ENCODE data around the gene ACAA1. TPM values are rescaled to one million over a fixed set of nuclear protein-coding genes. Genes with fewer than 3 reads are reported as not detected.

ACAA1 gene
- total and polyA plus RNA-seq, 2 of the 4 experiments (the other 2 are of a cell fraction) = 30.8 to 62.4 TPM

DNA sequence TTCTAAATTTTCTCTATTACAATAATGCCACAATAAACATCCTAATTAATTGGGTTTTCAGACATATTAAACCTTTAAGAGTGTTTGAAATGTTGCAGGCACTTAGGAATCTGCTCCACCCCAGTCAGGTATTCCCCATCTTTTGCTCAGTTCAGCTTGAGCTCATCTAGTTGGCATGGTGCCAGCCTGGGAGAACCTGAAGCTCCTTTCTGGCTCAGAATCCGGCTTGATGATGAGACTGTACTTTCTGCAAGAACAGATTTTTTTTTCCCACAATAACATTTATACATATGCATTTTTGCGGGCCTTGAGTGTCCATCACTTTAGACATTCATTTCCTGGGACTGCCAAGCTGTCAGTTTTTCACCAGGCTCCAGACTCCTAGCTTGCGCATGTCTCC, 20.7 kb upstream of the ACAA1 start:
- CTCF ChIA-PET = no interaction called here

More for the DNA sequence above, 20.7 kb upstream of the ACAA1 start:
- intact Hi-C loops (cut with micrococcal nuclease) = no loop called here
- in situ Hi-C loops (cut with MboI; ENCODE audit: low sequenced_read_pairs) = no loop called here
- dilution Hi-C loops (cut with HindIII; ENCODE audit: low sequenced_read_pairs, unreplicated experiment) = no loop called here
- no peak overlapping the region for H2BK5ac ChIP-seq (ENCODE audit: low read depth, low read length, poor library complexity, severe bottlenecking)
- H2AFZ ChIP-seq (replicated peaks; ENCODE audit: low read length, poor library complexity) = no peak overlapping the region
- WGBS, 2 experiments (ENCODE audit: extremely low coverage in 2 of 2, insufficient read length in 1 of 2) = 57% methylated on average over 1 of the region's 3 CpGs; no CpG with 5 or more reads in 1 of the 2 experiments
- no peak overlapping the region for H2BK15ac ChIP-seq (ENCODE audit: low read depth, low read length)
- no peaks in the 10 kb centered on the region for H4K20me1 ChIP-seq (ENCODE audit: insufficient read depth, low read length)
- no peaks in the 10 kb centered on the region for H3K27me3 ChIP-seq (ENCODE audit: control insufficient read depth, insufficient read depth, low read length)
- no peaks in the 10 kb centered on the region for H3K9me1 ChIP-seq (ENCODE audit: insufficient read depth, low read length)
- no peak overlapping the region for H2AK5ac ChIP-seq (ENCODE audit: low read depth, low read length)
- H4K8ac ChIP-seq (ENCODE audit: low read depth in 2 of 2, low read length in 2 of 2) = no peak overlapping the region
- H2BK20ac ChIP-seq (ENCODE audit: low read depth, low read length) = no peak overlapping the region
- DNase-seq (no peak), ATAC-seq (ENCODE audit: low read depth) (no peak)
- POLR2A ChIA-PET (ENCODE audit: unreplicated experiment) = interaction anchor here (0.5 to 1.0 kb wide), 2 partner anchors 20 to 221 kb away, joined by 3 to 6 read pairs; partner anchors contain the start of gene ACAA1
- H3K4me2 ChIP-seq (ENCODE audit: low read depth, low read length) = no peak overlapping the region
- no peak overlapping the region for H3K18ac ChIP-seq (ENCODE audit: low read depth, low read length)
- BruUV-seq (replicated peaks) = no TSS peak
- no peak for TF ChIP-seq SMC3 (IDR thresholded peaks at IDR 0.05; ENCODE audit: low read depth, low read length)
- TF ChIP-seq CEBPB (IDR thresholded peaks at IDR 0.05; ENCODE audit: low read depth, low read length) = no peak
- no peak for TF ChIP-seq USF2 (IDR thresholded peaks at IDR 0.05; ENCODE audit: low read depth, low read length)
- TF ChIP-seq POLR2A (IDR thresholded peaks at IDR 0.05; ENCODE audit: low read depth, low read length) = no peak
- TF ChIP-seq RAD21 (IDR thresholded peaks at IDR 0.05; ENCODE audit: low read length) = no peak
- TF ChIP-seq BHLHE40 (IDR thresholded peaks at IDR 0.05; ENCODE audit: low read depth, low read length) = no peak
- TF ChIP-seq FOS (IDR thresholded peaks at IDR 0.05; ENCODE audit: low read depth, low read length) = no peak
- TF ChIP-seq MXI1 (IDR thresholded peaks at IDR 0.05; ENCODE audit: borderline replicate concordance, low read depth, low read length) = no peak
- TF ChIP-seq CHD1 (IDR thresholded peaks at IDR 0.05; ENCODE audit: low read depth, low read length) = no peak
- TF ChIP-seq NFE2L2 (IDR thresholded peaks at IDR 0.05; ENCODE audit: low read depth, low read length) = no peak
- no peak for TF ChIP-seq RFX5 (IDR thresholded peaks at IDR 0.05; ENCODE audit: low read depth, low read length)
- no peak overlapping the region for H3K9ac ChIP-seq (ENCODE audit: low read depth, low read length)
- H2AK9ac ChIP-seq (replicated peaks; ENCODE audit: low read depth, low read length, poor library complexity) = no peak overlapping the region
- no peaks in the 10 kb centered on the region for H3K36me3 ChIP-seq (ENCODE audit: control insufficient read depth, insufficient read depth, low read length)
- no peak overlapping the region for H4K91ac ChIP-seq (ENCODE audit: insufficient read depth, low read depth, low read length)
- no peak overlapping the region for H3K56ac ChIP-seq (ENCODE audit: extremely low read depth, insufficient read depth, low read length)
- H3K27ac ChIP-seq (ENCODE audit: insufficient read depth, low read length) = no peak overlapping the region
- H3K4me3 ChIP-seq (ENCODE audit: insufficient read depth, low read depth, low read length) = no peak overlapping the region
- no peaks in the 10 kb centered on the region for H3K4me1 ChIP-seq (ENCODE audit: control insufficient read depth, insufficient read depth, low read length)
- no peak overlapping the region for H3K4ac ChIP-seq (ENCODE audit: low read depth, low read length)
- no peak overlapping the region for H4K5ac ChIP-seq (ENCODE audit: low read depth, low read length)
- no peak overlapping the region for H3K23ac ChIP-seq (ENCODE audit: low read depth, low read length)
- no peak overlapping the region for H2BK120ac ChIP-seq (ENCODE audit: low read depth, low read length)
- no peak overlapping the region for H3K14ac ChIP-seq (replicated peaks; ENCODE audit: low read depth, low read length)
- no peaks in the 10 kb centered on the region for H3K9me3 ChIP-seq (ENCODE audit: control insufficient read depth, insufficient read depth, low read length)
- H3K79me1 ChIP-seq (ENCODE audit: low read depth in 1 of 2, low read length in 2 of 2) = no peaks in the 10 kb centered on the region
